Gastrocnemius medialis (tissue), 4 donors: ENCODE results near the gene GSK3B. TPM values are rescaled to one million over a fixed set of nuclear protein-coding genes. Genes with fewer than 3 reads are reported as not detected.

ENCODE experiments used
- ATAC-seq, 2 donors: fragments of 150-250 bp; one replicate each; pipeline ENCODE4 v1.9.1; 2016
- DNase-seq, 2 donors: peaks; one replicate each; pipeline ENCODE4 v3.0.0-alpha.2; 2019
- H3K27ac ChIP-seq, 4 donors: fragments of 200-600 bp; sonication (generic); 1 replicate in 1 of 4; 2 replicates in 3 of 4; pipeline ENCODE4 v1.5.1; 2016 to 2018; ENCODE audit warnings: mild to moderate bottlenecking in 2 of 4, moderate library complexity in 1 of 4
- H3K27me3 ChIP-seq, 3 donors: fragments of 200-600 bp; sonication (generic) in 2 of 3; 1 replicate in 1 of 3; 2 replicates in 2 of 3; pipeline versions ENCODE4 v1.5.1 to v1.6.0; 2016 to 2019; ENCODE audit warnings: mild to moderate bottlenecking in 1 of 3, moderate library complexity in 1 of 3
- H3K36me3 ChIP-seq, 2 donors: fragments of 200-600 bp; sonication (generic) in 1 of 2; one replicate each; pipeline ENCODE4 v1.5.1; 2017 to 2018
- H3K4me1 ChIP-seq, 2 donors: fragments of 200-600 bp; sonication (generic) in 1 of 2; one replicate each; pipeline ENCODE4 v1.5.1; 2016 to 2017; ENCODE audit warnings: mild to moderate bottlenecking in 2 of 2
- H3K4me3 ChIP-seq, 4 donors: fragments of 200-600 bp; sonication (generic) in 3 of 4; 1 replicate in 1 of 4; 2 replicates in 3 of 4; pipeline ENCODE4 v1.5.1; 2016 to 2019; ENCODE audit warnings: mild to moderate bottlenecking in 2 of 4
- H3K9me3 ChIP-seq, 3 donors: fragments of 200-600 bp; sonication (generic) in 2 of 3; 1 replicate in 1 of 3; 2 replicates in 2 of 3; pipeline ENCODE4 v1.5.1; 2016 to 2019
- CTCF ChIP-seq, 5 experiments: fragments of 450-650 bp in 3 of 5; fragments of 200-600 bp in 2 of 5; sonication (generic) in 2 of 5; IDR thresholded peaks in 4 of 5; conservative IDR thresholded peaks in 1 of 5; 1 replicate in 4 of 5; 2 replicates in 1 of 5; pipeline ENCODE4 v1.5.1; 2016 to 2019; ENCODE audit warnings: antibody characterized with exemption in 5 of 5, mild to moderate bottlenecking in 3 of 5, moderate library complexity in 3 of 5
- POLR2A ChIP-seq, 2 donors: fragments of 450-650 bp; IDR thresholded peaks; one replicate each; pipeline ENCODE4 v1.6.1; 2017; ENCODE audit warnings: antibody characterized with exemption in 2 of 2, mild to moderate bottlenecking in 2 of 2, moderate library complexity in 2 of 2
- in situ Hi-C, 4 donors: fragments of 200-750 bp; cut with MboI; loops; one replicate each; pipeline versions ENCODE4 v1.15.0 to v1.8.0; 2017; ENCODE audit warnings: low sequenced_read_pairs in 4 of 4
- intact Hi-C: fragments of 100-400 bp; cut with DNase I; formaldehyde crosslinking; loops from one replicate; pipeline ENCODE4 v1.15.1; 2023; ENCODE audit warnings: low total_unique reads
- total RNA-seq, 4 donors: library from RNA; depleted of rRNA; stranded (reverse); fragments of >200 nt; gene quantifications; one replicate each; pipeline versions ENCODE4 v1.1.0 to v1.2.3, GENCODE V29; 2016

The GSK3B gene
- total RNA-seq, 4 donors from 2014 or later, result 30.7 to 47.4 (median 35.4) TPM

GRCh38 chr3:120113128-120114116 is 19.2 kb upstream of the GSK3B start:
- Histone ChIP-seq H3K4me3 (no peak overlapping the region), H3K27ac (no peak overlapping the region), H3K27me3 (no peaks in the 10 kb centered on the region), H3K36me3 (no peaks in the 10 kb centered on the region), H3K4me1 (no peaks in the 10 kb centered on the region), H3K9me3 (no peaks in the 10 kb centered on the region)
- in situ Hi-C loops, result no loop called here
- intact Hi-C loops, result no loop called here
- no peak for DNase-seq
- no peak for ATAC-seq
- TF ChIP-seq POLR2A (IDR thresholded peaks at IDR 0.05) (no peak), CTCF (IDR thresholded peaks at IDR 0.05 in 4 of 5, conservative IDR thresholded peaks at IDR 0.05 in 1 of 5) (no peak)

- H3K27ac ChIP-seq, result no peak overlapping the region
- no peak overlapping the region for H3K4me3 ChIP-seq
- in situ Hi-C loops, result no loop called here
- no peaks in the 10 kb centered on the region for H3K36me3 ChIP-seq
- TF ChIP-seq CTCF (IDR thresholded peaks at IDR 0.05 in 4 of 5, conservative IDR thresholded peaks at IDR 0.05 in 1 of 5) (no peak), POLR2A (IDR thresholded peaks at IDR 0.05) (no peak)
- H3K27me3 ChIP-seq, result no peaks in the 10 kb centered on the region
- H3K4me1 ChIP-seq, result no peaks in the 10 kb centered on the region
- intact Hi-C loops, result no loop called here
- no peaks in the 10 kb centered on the region for H3K9me3 ChIP-seq
- ATAC-seq, result no peak
- no peak for DNase-seq
Observed at GRCh38 chr3:120111898-120112297, 17.7 kb upstream of the GSK3B start.

GRCh38 chr3:120103276-120103675 is 9.0 kb upstream of the GSK3B start:
- H3K36me3 ChIP-seq, result no peaks in the 10 kb centered on the region
- TF ChIP-seq POLR2A (IDR thresholded peaks at IDR 0.05), result no peak
- no peak for TF ChIP-seq CTCF (IDR thresholded peaks at IDR 0.05 in 4 of 5, conservative IDR thresholded peaks at IDR 0.05 in 1 of 5)

GRCh38 chr3:120102674-120103073 is 8.4 kb upstream of the GSK3B start:
- Histone ChIP-seq H3K4me1 (peaks cover 4 to 13% of the 10 kb centered on the region in 2 donors), H3K27me3 (no peaks in the 10 kb centered on the region), H3K9me3 (no peaks in the 10 kb centered on the region), H3K4me3 (no peak overlapping the region), H3K36me3 (no peaks in the 10 kb centered on the region), H3K27ac (no peak overlapping the region)
- intact Hi-C loops, result no loop called here
- DNase-seq (no peak), ATAC-seq (no peak)
- in situ Hi-C loops, result no loop called here
- no peak for TF ChIP-seq POLR2A (IDR thresholded peaks at IDR 0.05)
- no peak for TF ChIP-seq CTCF (IDR thresholded peaks at IDR 0.05 in 4 of 5, conservative IDR thresholded peaks at IDR 0.05 in 1 of 5)

More at GRCh38 chr3:120103276-120103675, 9.0 kb upstream of the GSK3B start:
- no peak for ATAC-seq
- Histone ChIP-seq H3K9me3 (no peaks in the 10 kb centered on the region), H3K27me3 (no peaks in the 10 kb centered on the region), H3K4me3 (no peak overlapping the region), H3K27ac (no peak overlapping the region), H3K4me1 (peaks cover 0 to 13% of the 10 kb centered on the region in 2 donors)
- in situ Hi-C loops, result no loop called here
- intact Hi-C loops, result no loop called here
- DNase-seq, result no peak
